GM19023 (cell line): ENCODE measurements around the gene RFNG.
"Not testable (repeated sequence)": the region's sequence is repeated elsewhere in the genome, so short reads cannot be mapped to it uniquely, and the experiment has no call there.

Experiments used
- ATAC-seq: cut with Tn5 transposase; IDR thresholded peaks from one replicate; pipeline ENCODE4 v1.9.1; 2021; ENCODE audit warnings: mild to moderate bottlenecking, moderate library complexity; ENCODE audit not compliant: unreplicated experiment

RFNG gene

DNA sequence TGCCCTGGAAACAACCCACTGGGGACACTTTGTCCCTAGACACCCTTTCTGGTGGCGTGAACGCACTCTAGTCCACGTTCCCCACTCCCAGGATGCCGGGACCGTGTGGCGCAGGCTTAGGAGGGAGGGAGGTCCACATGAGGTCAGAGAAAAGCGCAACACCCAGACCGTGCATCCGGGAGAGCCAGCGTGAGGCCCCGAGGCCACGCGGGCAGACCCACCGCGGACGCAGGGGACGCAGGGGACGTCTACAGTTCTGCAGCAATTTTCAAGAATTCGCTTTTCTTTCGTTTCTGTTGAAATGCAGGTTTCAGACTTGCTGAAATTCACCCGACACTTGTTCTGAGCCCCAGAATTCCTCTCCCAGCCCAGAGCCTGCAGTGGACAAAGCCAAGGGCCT lies 4.7 kb downstream of the RFNG start:
- ATAC-seq, result no peak

DNA sequence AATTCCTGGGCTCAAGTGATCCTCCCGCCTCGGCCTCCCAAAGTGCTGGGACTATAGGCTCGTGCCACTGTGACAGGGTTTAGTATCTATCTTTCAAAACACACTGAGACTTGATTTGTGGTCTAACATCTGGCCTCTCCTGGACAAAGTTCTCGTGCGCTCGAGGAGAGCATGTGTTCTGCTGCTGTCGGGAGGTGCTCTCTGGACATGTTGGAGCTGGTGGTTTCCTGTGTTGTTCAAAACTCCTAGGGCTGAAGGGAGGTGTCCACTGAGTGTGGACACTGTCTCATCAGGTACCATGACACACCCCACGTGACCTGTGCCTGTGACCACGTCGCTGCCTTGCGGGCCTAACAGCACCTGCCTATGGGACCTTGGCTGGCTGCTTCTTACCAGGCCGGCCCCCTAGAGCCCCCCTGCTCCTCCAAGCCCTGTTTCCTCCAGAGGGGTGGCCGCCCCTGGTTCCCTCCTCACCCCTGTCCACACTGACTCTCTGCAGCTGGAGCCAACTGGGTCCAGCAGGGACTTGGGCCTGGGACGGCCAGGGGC lies 5.6 kb downstream of the RFNG start:
- no peak for ATAC-seq

DNA sequence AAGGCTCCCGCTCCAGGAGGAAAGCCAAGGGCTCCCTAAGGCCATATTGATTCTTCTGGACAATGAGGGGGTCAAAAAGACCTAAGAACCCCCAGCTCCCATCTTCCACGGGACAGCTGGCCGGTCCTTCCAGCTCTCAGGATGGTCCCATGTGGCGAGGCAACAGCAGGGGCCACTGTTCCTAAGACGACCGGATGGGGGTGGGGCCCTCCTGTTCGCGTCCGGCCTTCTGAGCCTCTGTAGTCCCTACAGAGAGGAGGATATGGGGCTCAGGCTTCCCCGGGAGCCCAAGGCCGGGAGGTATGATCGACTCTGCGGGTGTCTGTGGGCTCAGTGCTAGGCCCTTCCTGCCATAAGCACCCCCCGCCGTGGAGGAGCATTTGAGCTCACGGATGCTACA lies 8.1 kb downstream of the RFNG start:
- ATAC-seq, result no peak

DNA sequence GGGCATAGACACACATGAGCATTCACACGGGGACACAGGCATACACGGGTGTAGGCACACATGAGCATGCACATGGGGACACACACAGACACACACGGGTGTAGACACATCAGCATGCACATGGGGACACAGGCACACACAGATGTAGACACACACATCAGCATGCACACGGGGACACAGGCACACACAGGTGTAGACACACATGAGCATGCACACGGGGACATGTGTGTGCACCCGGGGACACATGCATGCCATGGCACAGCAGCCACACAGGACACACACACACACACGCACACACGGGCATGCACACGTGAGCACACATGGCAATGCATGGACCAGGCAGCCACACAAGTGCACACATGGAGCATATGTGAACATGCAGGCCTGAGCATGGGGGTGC lies 9.0 kb downstream of the RFNG start:
- ATAC-seq, result no peak

DNA sequence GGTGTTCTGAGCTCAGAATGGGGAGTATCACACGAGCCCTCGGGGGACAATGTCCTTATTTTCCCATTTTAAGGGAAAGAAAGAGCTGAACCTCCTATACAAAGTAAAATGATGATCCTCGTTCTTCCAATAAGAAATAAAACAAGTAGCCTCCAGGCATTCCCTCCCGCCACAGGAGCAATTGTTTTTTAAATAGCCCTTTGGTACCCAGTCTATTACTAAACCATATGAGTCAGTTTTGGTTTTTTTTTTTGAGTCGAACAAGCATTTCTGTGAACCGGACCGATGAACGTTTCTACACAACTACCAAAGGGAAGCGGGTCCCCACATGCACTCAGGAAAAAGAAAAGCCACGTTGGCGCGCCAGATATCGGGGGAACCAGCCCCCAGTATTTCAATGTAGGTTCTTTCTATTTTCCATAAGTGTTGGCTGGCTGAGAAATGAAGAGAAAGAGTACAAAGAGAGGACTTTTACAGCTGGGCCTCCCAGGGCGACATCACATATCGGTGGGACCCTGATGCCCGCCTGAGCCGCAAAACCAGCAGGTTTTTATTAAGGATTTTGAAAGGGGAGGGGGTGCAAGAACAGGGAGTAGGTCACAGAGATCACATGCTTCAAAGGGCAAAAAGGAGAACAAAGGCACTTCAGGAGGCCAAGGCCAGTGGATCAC lies 10.3 kb downstream of the RFNG start:
- no peak for ATAC-seq

DNA sequence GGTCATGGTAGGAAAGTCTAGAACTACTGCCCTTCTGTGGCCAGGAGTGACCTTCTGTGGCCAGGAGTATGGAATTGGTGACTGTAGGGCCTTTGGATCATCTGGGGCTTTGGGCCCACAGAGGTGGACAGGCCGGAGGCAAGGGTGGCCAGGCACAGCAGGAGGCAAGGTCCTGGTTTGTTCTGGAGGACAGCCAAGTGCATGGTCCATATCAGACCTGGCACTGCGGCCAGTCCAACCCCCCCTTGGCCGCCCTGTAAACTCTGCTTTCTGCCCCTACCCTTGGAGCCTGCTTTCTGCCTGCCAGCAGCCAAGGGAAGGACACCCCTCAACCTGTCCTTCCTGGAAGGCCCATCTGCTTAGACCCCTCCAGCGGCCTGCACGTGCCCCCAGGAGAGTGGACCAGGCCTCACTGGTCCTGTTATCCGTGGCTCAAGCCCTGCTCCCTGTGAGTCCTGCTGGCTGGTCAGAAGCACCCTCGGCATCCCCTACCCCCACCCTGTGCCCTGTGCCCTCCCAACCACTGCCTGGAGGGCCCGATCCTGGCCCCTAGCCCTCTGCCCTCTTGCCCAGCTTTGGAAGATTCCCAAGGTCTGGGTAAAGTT lies 11.8 kb downstream of the RFNG start:
- no peak for ATAC-seq

DNA sequence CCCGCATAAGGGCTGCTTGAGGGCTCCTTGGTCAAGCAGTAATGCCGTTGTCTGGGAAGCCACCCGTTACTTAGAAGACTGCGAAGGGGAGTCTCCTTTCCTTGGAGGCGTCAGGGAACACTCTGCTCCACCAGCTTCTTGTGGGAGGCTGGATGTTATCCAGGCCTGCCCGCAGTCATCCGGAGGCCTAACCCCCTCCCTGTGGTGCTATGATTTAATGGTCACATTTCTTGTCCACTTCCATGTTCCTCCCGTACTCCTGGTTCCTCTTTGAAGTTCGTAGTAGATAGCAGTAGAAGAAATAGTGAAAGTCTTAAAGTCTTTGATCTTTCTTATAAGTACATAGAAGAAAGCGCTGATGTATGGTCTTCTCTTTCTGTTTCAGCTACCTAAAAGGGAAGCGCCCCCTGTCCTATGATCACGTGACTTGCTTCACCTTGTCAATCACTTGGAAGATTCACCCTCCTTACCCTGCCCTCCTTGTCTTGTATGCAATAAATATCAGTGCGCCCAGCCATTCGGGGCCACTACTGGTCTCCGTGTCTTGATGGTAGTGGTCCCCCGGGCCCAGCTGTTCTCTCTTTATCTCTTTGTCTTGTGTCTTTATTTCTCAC lies 12.7 kb downstream of the RFNG start:
- not testable (repeated sequence) for ATAC-seq

DNA sequence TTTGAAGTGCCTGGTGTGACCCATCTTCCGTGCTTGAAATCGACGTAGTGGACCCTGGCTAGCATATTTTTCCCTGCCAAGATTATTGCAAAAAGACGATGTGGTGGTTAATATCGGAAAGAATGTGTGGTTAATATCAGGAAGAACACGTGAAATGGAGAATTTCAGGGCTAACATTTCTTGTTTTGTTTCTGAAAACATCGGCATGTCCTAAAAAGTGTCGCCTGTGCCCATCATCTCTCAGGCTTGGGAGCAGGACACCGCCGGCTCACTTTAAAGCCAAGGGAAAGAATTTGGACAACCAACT lies 13.8 kb downstream of the RFNG start:
- ATAC-seq, result no peak

DNA sequence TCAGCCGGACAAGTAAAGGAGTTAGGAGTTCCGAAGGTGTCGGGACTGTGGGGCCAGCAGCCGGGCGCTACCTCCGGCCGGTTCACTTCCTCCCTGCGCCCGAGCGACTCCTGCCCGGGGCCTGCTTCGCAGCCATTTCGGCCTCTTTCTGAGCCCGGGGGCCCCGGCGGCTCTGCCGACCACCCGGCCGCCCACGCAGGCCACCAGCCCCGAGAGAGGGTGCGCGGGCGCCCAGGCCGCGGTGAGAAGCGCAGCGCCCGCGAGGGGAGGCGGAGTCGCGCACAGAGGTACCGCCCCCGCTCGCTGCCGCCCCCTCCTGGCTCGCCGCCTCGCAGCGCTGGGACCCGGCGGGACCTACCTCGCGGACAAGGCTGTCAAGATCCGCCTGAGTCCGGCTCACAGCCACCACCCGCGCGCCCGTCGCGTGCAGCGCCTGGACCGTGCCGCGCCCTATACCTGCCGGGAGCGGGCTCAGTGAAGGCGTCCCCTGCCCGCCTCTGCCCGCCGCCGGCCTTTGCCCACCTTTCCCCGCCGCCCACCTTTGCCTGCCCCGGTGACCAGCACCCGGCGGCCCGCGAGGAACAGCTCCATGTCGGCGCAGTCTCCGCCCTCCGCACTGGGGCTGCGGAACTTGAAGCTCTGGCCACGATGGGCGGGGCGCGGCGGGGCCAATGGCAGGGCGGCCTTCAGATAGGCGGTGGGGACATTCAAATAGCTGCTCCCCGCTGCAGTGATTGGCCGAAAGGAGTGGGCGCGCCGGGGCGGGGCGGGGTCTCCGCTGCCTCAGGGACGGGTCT lies 14.3 kb downstream of the RFNG start, which contains the start of gene DCXR:
DCXR (minus strand) TSS at position 606 of the 797 bp plus-strand sequence; CDS start at position 591, 15 bp downstream.
- peak; percentile 85 for ATAC-seq

DNA sequence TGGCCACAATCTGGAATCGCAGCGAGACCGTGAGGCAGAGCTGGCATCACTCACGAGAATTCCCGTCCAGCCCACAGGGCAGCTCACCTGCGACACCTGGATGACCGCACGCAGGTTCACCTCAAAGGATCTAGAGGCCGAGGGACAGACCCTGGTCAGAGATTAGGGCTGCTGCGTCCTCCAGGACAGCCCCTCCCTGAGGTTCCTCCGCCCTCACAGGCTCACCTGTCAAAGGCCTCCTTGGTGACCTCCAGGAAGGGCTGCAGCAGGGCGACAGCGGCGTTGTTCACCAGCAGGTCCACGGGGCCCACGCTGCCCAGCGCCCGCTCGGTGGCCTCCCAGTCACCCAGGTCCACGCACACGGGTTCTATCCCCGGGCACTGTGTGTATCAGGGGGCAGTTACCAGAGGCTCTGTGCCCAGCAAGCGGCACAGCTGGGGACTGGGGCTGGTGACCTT lies 14.9 kb downstream of the RFNG start:
- ATAC-seq, result no peak

DNA sequence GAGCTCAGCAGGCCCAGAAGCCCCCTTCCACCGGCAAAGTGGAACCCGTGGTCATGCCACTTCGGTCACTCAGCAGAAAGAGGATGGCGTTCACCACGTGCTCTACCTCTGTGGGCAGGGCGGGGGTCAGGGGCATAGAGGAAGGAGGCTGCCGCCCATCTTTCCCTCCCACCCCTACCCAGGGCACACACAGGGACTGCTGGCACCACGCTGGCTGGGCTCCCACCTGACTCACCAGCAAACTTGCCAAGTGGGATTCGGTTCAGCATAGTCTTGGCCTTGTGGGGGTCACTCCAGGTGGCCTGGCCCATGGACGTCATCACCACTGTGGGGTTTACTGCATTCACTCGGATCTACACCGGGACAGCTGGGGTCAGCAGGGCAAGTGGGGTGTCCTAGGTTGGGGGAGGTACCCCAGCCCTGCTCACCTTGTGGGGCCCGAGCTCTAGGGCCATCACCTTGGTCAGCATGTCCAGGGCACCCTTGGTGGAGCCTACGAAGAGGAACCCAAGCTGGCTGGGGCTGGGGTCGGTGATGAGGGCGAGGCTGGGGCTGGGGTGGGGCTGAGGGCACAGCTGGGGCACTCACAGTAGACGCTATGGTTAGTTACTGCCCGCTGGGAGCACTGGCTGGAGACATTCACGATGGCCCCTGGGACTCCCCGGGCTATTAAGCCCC lies 15.5 kb downstream of the RFNG start:
- no peak for ATAC-seq

DNA sequence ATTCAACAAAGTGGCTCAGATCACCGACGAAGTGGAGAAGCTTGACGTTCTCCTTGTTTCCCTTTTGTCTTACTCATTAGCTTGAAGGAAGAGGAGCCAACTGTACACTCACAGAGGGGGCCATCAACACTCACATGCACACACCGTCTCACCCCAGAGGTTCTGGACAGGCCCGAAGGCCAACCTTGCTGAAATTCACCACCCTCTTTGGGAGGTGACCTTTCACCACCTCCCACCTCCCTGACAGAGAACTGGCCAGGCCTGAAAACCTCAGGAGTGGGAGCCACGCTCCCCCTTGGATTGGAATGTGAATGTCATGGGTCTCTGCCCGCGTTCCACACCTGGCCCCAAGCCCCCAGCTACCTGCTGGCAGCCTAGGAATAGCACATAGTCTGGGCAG lies 16.1 kb downstream of the RFNG start:
- no peak for ATAC-seq

DNA sequence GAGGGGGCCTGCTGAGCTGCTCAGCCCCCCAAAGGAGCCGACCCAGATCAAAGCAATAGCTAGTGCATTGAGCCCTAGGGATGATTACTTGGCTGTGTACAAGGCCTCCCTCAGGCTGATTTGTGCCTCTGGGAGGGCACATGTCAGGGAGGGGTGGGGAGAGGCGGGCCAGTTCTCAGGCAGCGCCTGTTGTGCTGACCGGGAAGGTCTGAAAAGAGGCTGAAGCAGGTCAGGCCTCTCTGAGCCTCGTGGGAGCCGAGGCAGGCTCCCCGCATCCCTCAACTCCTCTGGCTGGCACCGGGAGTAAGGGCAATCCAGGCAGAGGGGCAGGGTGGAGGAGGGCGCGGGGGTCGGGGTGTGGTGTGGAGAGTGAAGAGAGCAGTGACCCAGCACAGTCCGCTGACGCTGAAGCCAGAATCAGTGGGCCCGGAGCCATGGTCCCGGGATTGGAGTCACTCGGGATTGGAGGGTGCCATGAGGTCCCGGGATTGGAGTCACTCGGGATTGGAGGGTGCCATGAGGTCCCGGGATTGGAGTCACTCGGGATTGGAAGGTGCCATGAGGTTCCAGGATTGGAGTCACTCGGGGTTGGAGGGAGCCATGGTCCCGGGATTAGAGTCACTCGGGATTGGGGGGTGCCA lies 17.1 kb downstream of the RFNG start:
- no peak for ATAC-seq

DNA sequence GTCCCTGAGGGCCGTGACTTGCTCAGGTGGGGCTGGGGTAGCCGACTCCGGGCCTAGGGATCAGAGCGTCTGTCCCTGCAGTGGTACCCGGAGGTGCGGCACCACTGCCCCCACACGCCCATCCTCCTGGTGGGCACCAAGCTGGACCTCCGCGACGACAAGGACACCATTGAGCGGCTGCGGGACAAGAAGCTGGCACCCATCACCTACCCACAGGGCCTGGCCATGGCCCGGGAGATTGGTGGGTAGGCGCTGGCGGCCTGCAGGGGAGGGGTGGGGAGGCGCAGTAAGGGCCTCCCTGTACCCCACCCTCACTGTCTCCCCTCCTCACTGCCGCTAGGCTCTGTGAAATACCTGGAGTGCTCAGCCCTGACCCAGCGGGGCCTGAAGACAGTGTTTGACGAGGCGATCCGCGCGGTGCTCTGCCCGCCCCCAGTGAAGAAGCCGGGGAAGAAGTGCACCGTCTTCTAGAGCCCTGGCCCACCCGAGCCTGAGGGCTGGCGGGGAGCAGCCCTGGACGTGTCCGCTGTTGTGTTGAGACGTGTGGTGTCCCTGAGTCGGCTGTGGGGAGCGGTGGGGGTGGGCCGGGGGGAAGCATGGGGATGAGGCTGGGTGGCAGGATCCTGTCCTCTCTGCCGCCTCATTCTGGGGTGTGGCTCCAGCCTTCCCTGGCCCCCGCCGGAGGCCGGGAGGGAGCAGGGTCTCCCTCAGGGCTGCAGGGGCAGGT lies 18.1 kb downstream of the RFNG start:
- no peak for ATAC-seq

DNA sequence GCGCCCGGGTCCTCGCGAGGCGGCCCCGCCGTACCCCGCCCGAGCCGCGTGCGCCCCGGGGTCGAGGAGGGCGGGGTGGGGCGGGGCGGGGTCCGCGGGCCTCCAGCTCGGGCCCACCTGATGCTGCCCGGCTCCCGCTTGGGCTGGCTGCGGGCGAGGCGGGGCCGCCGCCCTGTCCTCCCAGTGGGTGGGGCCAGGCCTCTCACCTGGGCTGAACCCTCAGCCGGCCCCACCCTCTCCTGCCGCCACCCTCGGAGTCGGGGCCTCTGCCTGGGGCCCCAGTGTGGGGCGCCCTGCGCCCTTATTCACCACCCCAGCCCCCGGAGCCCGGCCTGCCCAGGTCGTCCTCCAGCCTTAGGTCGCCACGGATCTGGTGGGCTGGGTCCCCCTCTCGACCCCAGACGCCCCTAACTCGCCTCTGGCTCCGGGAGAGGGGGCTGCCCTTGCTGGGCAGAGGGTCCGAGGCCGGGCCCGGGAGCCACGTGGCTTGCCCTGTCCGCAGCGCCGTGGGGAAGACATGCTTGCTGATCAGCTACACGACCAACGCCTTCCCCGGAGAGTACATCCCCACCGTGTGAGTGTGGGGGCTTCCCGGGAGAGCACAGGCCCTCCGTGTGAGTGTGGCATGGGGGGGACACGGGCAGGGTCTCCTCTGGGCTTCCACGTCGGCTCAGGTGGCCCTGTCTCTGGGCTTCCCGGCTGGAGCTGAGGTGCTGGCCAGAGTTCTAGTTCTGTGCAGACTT lies 19.6 kb downstream of the RFNG start:
- no peak for ATAC-seq

DNA sequence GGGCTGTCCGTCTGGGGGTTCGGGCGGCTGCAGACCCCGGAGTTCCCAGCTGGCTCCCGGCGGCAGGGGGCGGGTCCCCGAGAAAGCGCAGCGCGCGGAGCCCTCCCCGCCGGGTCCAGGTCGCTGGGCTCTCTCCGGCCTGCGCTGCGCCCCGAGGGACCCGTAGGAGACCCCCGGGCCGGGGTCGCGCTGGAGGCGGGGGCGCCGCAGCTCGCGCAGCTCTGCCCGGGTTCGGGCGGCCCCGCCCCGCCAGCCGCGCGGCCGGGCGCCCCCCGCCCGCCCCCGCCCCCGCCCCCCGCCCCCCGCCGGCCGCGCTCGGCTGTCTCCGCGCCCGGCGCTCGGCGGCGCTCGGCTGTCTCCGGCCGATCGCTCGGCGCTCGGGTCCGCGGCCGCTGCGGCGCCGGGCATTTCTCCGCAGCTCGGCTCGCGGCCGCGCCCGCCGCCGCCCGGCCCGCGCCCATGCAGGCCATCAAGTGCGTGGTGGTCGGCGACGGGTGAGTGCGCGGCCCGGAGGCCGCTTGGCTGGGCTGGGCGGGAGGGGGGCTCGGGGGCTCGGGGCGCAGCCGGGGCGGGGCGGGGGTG lies 20.2 kb downstream of the RFNG start, which contains the start of gene RAC3:
RAC3 (plus strand) TSS at position 376 of the 582 bp plus-strand sequence; CDS start at position 460, 84 bp downstream.
- no peak for ATAC-seq

DNA sequence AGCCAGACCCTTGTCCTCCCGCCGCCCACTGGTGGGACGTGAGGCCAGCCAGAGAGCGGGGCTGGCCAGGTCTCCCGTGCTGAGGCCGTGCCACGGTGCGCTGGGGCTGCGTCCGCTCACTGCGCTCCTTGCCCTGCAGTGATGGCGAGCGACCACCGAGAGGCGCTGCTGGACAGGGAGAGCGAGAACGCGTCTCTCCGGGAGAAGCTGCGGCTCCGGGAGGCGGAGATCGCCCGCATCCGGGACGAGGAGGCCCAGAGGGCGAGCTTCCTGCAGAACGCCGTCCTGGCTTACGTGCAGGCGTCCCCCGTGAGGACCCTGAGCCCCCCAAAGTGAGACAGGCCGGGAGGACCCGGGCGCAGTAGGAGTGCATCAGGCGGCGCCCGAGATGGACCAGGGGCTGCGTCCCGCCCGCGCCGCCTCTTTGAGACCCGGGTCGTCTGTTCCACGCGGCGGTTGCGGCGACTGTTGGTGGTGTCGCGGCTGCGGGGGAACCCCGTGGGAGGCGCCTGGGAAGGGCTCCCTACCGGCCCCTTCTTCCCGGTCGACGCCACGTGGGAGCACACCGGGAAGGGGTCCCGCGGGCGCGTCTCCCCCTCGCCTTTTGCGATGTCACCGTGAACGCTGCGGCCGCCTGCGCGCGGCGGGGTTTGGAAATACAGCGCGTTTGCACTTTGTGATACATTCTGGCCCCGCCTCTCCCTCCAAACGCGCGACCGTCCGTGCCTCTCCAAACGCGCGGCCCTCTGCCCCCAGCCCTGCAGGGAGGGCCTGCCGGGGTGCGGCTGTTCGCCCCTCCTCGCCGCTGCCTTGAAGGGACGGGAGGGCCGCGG lies 20.9 kb downstream of the RFNG start:
- peak; percentile 43 for ATAC-seq
